Activated naive CD4-positive, alpha-beta T cell treated with anti-CD3 and anti-CD28 coated beads, Interleukin-2, amount 50 U/mL, for 72 hours (primary cell): ENCODE measurements around the gene PRSS48. TPM values are rescaled to one million over a fixed set of nuclear protein-coding genes. Genes with fewer than 3 reads are reported as not detected.
"Not testable (repeated sequence)": the region's sequence is repeated elsewhere in the genome, so short reads cannot be mapped to it uniquely, and the experiment has no call there.

Experiments
- ATAC-seq, 2 donors: fragments of 150-1000 bp; cut with Tn5 transposase; 2 replicates each; pipeline ENCODE4 v1.10.0; 2021; ENCODE audit warnings: mild to moderate bottlenecking in 2 of 2, moderate library complexity in 2 of 2
- DNase-seq, 2 donors: peaks; one replicate each; pipeline ENCODE4 v3.0.0; 2021 to 2022; ENCODE audit warnings: low spot score in 2 of 2
- H3K27ac Mint-ChIP-seq, 2 donors: one replicate each; pipeline ENCODE4 v1.8.0; 2022; ENCODE audit warnings: mild to moderate bottlenecking in 2 of 2, mixed read lengths in 2 of 2
- H3K36me3 Mint-ChIP-seq, 2 donors: one replicate each; pipeline ENCODE4 v1.8.0; 2022; ENCODE audit warnings: mixed read lengths in 2 of 2
- H3K9me3 Mint-ChIP-seq, 2 donors: one replicate each; pipeline ENCODE4 v1.8.0; 2022; ENCODE audit warnings: mixed read lengths in 2 of 2
- total RNA-seq, 2 donors: library from RNA; stranded (reverse); gene quantifications; one replicate each; pipeline ENCODE4 v1.2.3, GENCODE V29; 2022

The PRSS48 gene
- total RNA-seq, 2 donors from 2014 or later, result not detected

- H3K27ac Mint-ChIP-seq, H3K36me3 Mint-ChIP-seq, DNase-seq, H3K9me3 Mint-ChIP-seq, ATAC-seq: not testable (repeated sequence)
Observed at GRCh38 chr4:151255226-151255625, 21.7 kb upstream of the PRSS48 start.

- not testable (repeated sequence) for H3K9me3 Mint-ChIP-seq, H3K27ac Mint-ChIP-seq, ATAC-seq, DNase-seq, H3K36me3 Mint-ChIP-seq
Observed at GRCh38 chr4:151255680-151256079, 21.3 kb upstream of the PRSS48 start.

DNA sequence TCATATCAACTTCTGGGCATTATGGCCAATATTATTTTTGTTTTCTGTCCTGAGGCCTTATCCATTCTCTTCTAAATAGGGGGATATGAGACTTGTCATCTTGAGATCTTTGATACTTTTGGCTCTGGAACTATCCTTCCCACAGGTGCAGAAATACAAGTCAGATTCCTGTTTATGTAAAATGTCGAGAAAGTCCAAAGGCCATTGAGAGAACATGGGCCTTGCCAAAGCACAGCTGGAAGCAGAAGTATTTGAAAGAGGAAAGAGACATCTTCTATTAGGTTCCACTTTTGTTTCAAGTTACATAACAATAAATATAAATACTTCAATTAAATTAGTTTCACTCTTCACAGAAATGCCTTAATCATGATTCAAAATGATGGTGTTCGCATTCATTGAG lies 20.8 kb upstream of the PRSS48 start:
- ATAC-seq, result no peak
- H3K27ac Mint-ChIP-seq, result no peak overlapping the region
- no peaks in the 10 kb centered on the region for H3K9me3 Mint-ChIP-seq
- no peaks in the 10 kb centered on the region for H3K36me3 Mint-ChIP-seq
- no peak for DNase-seq

- Mint-ChIP-seq H3K9me3 (no peaks in the 10 kb centered on the region), H3K27ac (no peak overlapping the region), H3K36me3 (no peaks in the 10 kb centered on the region)
- DNase-seq, result no peak
- ATAC-seq, result no peak
Observed at GRCh38 chr4:151257704-151258103, 19.3 kb upstream of the PRSS48 start.

DNA sequence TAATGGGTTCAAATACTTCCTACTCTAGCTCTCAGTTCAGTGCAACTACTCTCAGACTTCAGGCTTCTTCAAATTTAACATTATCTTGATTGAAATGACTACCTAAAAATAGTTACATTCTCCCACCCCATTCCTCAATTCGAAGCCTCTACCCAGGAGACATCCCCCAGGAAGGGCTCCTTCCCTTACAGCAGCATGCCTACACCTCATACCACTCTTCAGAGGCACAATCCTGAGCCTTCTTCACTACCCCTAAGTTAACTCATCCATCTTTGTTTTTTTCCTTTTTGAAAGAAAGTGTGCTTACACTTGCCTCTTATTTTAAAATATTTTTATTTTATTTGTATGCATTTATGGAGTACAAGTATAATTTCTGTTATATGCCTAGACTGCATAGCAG lies 17.2 kb upstream of the PRSS48 start:
- no peak for DNase-seq
- no peaks in the 10 kb centered on the region for H3K36me3 Mint-ChIP-seq
- no peaks in the 10 kb centered on the region for H3K9me3 Mint-ChIP-seq
- ATAC-seq, result no peak
- no peak overlapping the region for H3K27ac Mint-ChIP-seq

DNA sequence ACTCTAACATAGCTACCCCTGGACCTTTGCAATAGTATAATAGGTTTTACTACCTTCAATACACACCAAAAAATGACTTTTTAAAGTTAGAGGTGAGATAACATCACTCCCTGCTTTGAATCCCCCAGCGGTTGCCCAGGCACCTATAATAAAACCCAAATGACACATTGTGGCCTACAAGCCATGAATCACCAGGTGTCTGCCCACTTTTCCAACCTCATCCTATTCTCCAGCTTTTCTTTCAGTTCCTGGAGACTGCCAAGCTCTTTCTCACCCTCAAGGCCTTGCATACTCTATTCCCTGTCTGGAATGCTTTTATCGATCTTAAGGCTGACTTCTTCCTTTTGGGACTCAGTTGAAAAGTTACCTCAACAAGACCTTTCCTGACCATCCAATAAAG lies 16.4 kb upstream of the PRSS48 start:
- DNase-seq (no peak), ATAC-seq (no peak)
- Mint-ChIP-seq H3K27ac (no peak overlapping the region), H3K36me3 (no peaks in the 10 kb centered on the region), H3K9me3 (no peaks in the 10 kb centered on the region)

DNA sequence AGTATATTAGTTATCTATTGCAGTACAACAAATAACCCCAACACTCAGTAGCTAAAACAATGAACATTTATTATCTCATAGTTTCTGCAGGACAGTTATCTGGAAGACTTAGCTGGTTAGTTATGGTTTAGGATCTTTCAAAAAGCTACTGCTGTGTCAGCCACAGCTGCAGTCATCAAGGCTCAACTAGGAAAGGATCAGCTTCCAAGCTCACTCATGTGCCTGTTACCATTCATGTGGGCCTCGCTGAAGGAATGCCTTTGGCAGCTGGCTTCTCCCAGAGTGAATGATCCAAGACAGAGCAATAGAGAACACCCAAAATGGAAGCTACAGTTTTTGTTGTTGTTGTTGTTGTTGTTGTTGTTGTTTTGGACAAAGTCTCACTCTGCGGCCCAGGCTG lies 13.5 kb upstream of the PRSS48 start:
- Mint-ChIP-seq H3K9me3 (no peaks in the 10 kb centered on the region), H3K27ac (no peak overlapping the region), H3K36me3 (no peaks in the 10 kb centered on the region)
- DNase-seq (no peak), ATAC-seq (no peak)

GRCh38 chr4:151266497-151266896 lies 10.5 kb upstream of the PRSS48 start:
- no peak for ATAC-seq
- Mint-ChIP-seq H3K27ac (no peak overlapping the region), H3K36me3 (no peaks in the 10 kb centered on the region), H3K9me3 (no peaks in the 10 kb centered on the region)
- DNase-seq, result no peak

GRCh38 chr4:151267104-151267503 lies 9.9 kb upstream of the PRSS48 start:
- Mint-ChIP-seq H3K9me3 (no peaks in the 10 kb centered on the region), H3K27ac (no peak overlapping the region), H3K36me3 (no peaks in the 10 kb centered on the region)
- ATAC-seq, result no peak
- DNase-seq, result no peak

DNA sequence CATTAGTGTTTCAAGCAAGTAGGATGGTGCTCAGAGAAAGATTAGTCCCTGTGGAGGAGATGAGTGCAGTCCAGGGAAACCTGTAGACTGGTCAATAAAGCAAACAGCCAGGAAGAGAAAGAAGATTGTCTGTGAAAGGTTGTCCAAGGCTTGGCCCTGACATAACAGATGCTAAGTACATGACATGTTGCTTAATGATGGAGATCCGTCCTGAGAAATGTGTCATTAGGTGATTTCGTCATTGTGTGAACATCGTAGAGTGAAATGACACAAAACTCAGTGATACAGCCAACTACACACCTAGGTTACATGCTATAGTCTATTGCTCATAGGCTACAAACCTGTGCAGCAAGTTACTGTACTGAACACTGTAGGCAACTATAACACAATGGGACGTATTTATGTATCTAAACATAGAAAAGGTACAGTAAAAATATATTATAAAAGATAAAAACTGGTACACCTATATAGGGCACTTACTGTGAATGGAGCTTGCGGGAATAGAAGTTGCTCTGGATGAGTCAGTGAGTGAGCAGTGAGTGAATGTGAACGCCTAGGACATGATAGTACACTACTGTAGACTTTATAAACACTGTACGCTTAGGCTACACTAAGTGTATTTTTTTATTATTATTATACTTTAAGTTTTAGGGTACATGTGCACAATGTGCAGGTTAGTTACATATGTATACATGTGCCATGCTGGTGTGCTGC lies 9.0 kb upstream of the PRSS48 start:
- ATAC-seq, result no peak
- H3K27ac Mint-ChIP-seq, result no peak overlapping the region
- no peaks in the 10 kb centered on the region for H3K36me3 Mint-ChIP-seq
- DNase-seq, result no peak
- no peaks in the 10 kb centered on the region for H3K9me3 Mint-ChIP-seq

- DNase-seq, H3K27ac Mint-ChIP-seq, H3K36me3 Mint-ChIP-seq, H3K9me3 Mint-ChIP-seq, ATAC-seq: not testable (repeated sequence)
Observed at GRCh38 chr4:151268905-151269304, 8.1 kb upstream of the PRSS48 start.

DNA sequence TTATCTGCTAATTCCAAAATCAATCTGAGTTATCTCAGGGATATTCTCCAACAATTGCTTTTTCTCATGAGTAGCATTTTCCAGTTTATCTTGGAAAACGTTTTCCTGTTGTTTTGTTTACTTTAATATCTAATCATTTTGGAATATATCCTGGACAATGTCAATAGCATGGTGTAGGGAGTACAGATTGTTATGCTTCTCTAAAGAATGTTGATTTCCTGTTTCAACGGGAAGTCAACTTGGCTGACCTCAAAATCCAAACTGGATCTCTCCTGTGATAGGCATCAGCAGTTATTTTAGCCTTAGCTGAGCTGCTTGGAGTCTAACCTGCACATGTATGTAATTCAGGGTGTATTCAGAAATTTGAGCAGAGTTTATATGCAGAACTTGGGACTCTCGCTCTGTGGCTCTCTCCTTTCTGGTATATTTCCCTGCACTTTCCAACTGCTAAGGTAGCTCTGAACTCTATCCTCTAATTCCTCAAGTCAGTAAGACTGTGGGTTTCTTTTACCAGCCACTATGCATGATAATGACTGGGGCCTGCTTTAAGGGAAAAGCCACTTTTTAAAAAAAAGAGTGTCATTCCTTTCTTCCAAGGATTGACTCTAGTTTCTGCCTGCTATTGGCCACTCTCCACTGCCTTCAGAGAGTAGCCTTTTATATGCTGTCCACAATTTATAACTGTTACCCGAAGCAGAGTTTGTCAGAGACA lies 7.7 kb downstream of the PRSS48 start:
- no peaks in the 10 kb centered on the region for H3K9me3 Mint-ChIP-seq
- DNase-seq (no peak), ATAC-seq (no peak)
- no peak overlapping the region for H3K27ac Mint-ChIP-seq
- H3K36me3 Mint-ChIP-seq, result no peaks in the 10 kb centered on the region

DNA sequence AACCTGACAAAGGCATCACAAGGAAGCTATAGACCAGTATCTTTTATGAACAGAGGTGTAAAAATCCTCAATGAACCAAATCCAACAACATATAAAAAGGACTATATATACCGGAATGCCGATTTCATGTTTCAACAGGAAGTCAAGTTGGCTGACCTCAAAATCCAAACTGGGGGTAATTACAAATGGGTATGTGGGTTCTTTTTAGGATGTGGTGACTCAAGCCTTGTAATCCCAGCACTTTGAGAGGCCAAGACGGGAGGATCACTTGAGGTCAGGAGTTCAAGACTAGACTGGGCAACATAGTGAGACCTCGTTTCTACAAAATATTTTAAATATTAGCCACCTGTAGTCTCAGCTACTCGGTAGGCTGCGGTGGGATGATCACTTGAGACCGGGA lies 10.4 kb downstream of the PRSS48 start:
- no peaks in the 10 kb centered on the region for H3K9me3 Mint-ChIP-seq
- ATAC-seq (no peak), DNase-seq (no peak)

GRCh38 chr4:151291485-151291884 lies 14.5 kb downstream of the PRSS48 start:
- Mint-ChIP-seq H3K9me3 (no peaks in the 10 kb centered on the region), H3K27ac (no peak overlapping the region), H3K36me3 (no peaks in the 10 kb centered on the region)
- ATAC-seq, result no peak
- no peak for DNase-seq

More for the DNA sequence above, 10.4 kb downstream of the PRSS48 start:
- Mint-ChIP-seq H3K27ac (no peak overlapping the region), H3K36me3 (no peaks in the 10 kb centered on the region)

GRCh38 chr4:151292038-151292437 lies 15.1 kb downstream of the PRSS48 start:
- Mint-ChIP-seq H3K27ac (no peak overlapping the region), H3K9me3 (no peaks in the 10 kb centered on the region), H3K36me3 (no peaks in the 10 kb centered on the region)
- ATAC-seq (no peak), DNase-seq (no peak)

GRCh38 chr4:151294833-151295496 lies 18.0 kb downstream of the PRSS48 start:
- Mint-ChIP-seq H3K36me3 (no peaks in the 10 kb centered on the region), H3K27ac (no peak overlapping the region), H3K9me3 (no peaks in the 10 kb centered on the region)
- ATAC-seq (no peak), DNase-seq (no peak)

GRCh38 chr4:151296227-151296626 lies 19.3 kb downstream of the PRSS48 start:
- DNase-seq, result no peak
- Mint-ChIP-seq H3K27ac (no peak overlapping the region), H3K36me3 (peaks cover 0 to under 1% of the 10 kb centered on the region in 2 donors), H3K9me3 (no peaks in the 10 kb centered on the region)
- no peak for ATAC-seq
